ENCODE measurements around the gene BLTP2. TPM values are rescaled to one million over a fixed set of nuclear protein-coding genes. Genes with fewer than 3 reads are reported as not detected.

Gene BLTP2
- 100 to 1,000 TPM; 167 to 201 (median 183) TPM for total RNA-seq

GRCh38 chr17:28644787-28645575, at the start of gene BLTP2:
TSS of gene BLTP2 (minus strand) at chr17:28645158. CDS start at chr17:28645056, 102 bp downstream.
- peak; percentile 94 for DNase-seq
- peak within 1 kb of the TSS; percentile 97 for H3K4me3 Mint-ChIP-seq
- peak; percentile 99 to 100 for ATAC-seq
- no peaks in the 10 kb centered on the region for H3K9me3 Mint-ChIP-seq
- peaks cover 28% of the 10 kb centered on the region for H3K36me3 Mint-ChIP-seq (ENCODE audit: insufficient read depth)
- H3K27me3 Mint-ChIP-seq (ENCODE audit: low read depth) = no peaks in the 10 kb centered on the region
- peaks cover 36% of the 10 kb centered on the region for H3K4me1 Mint-ChIP-seq (ENCODE audit: low read depth)

GRCh38 chr17:28693869-28694268, 48.9 kb upstream of the BLTP2 start:
- ATAC-seq = no peak
- peaks cover 1% of the 10 kb centered on the region for H3K4me1 Mint-ChIP-seq (ENCODE audit: low read depth)
- DNase-seq = no peak
- peaks cover 44% of the 10 kb centered on the region for H3K36me3 Mint-ChIP-seq (ENCODE audit: insufficient read depth)
- no peaks in the 10 kb centered on the region for H3K27me3 Mint-ChIP-seq (ENCODE audit: low read depth)
- no peak overlapping the region for H3K4me3 Mint-ChIP-seq
- no peaks in the 10 kb centered on the region for H3K9me3 Mint-ChIP-seq

- Mint-ChIP-seq H3K36me3 (ENCODE audit: insufficient read depth) (peaks cover 59% of the 10 kb centered on the region), H3K4me3 (no peak overlapping the region), H3K9me3 (no peaks in the 10 kb centered on the region), H3K27me3 (ENCODE audit: low read depth) (no peaks in the 10 kb centered on the region), H3K4me1 (ENCODE audit: low read depth) (no peaks in the 10 kb centered on the region)
- ATAC-seq (no peak), DNase-seq (no peak)
These were observed 44.1 kb upstream of the BLTP2 start for GRCh38 chr17:28689011-28689410.

- H3K4me1 Mint-ChIP-seq (ENCODE audit: low read depth) = no peaks in the 10 kb centered on the region
- no peak for ATAC-seq
- no peak for DNase-seq
- H3K27me3 Mint-ChIP-seq (ENCODE audit: low read depth) = no peaks in the 10 kb centered on the region
- no peaks in the 10 kb centered on the region for H3K9me3 Mint-ChIP-seq
- no peak overlapping the region for H3K4me3 Mint-ChIP-seq
- peaks cover 59% of the 10 kb centered on the region for H3K36me3 Mint-ChIP-seq (ENCODE audit: insufficient read depth)
These were observed 43.5 kb upstream of the BLTP2 start for GRCh38 chr17:28688481-28688880.

GRCh38 chr17:28686296-28686695, 41.3 kb upstream of the BLTP2 start:
- no peak overlapping the region for H3K4me3 Mint-ChIP-seq
- H3K9me3 Mint-ChIP-seq = no peaks in the 10 kb centered on the region
- H3K36me3 Mint-ChIP-seq (ENCODE audit: insufficient read depth) = peaks cover 68% of the 10 kb centered on the region
- no peaks in the 10 kb centered on the region for H3K4me1 Mint-ChIP-seq (ENCODE audit: low read depth)
- no peaks in the 10 kb centered on the region for H3K27me3 Mint-ChIP-seq (ENCODE audit: low read depth)
- no peak for ATAC-seq
- no peak for DNase-seq

GRCh38 chr17:28685366-28685765, 40.4 kb upstream of the BLTP2 start:
- H3K36me3 Mint-ChIP-seq (ENCODE audit: insufficient read depth) = peaks cover 67% of the 10 kb centered on the region
- no peaks in the 10 kb centered on the region for H3K9me3 Mint-ChIP-seq
- no peak for DNase-seq
- no peak for ATAC-seq
- H3K4me1 Mint-ChIP-seq (ENCODE audit: low read depth) = no peaks in the 10 kb centered on the region
- no peak overlapping the region for H3K4me3 Mint-ChIP-seq
- H3K27me3 Mint-ChIP-seq (ENCODE audit: low read depth) = no peaks in the 10 kb centered on the region

- Mint-ChIP-seq H3K9me3 (no peaks in the 10 kb centered on the region), H3K4me1 (ENCODE audit: low read depth) (no peaks in the 10 kb centered on the region), H3K36me3 (ENCODE audit: insufficient read depth) (peaks cover 65% of the 10 kb centered on the region), H3K27me3 (ENCODE audit: low read depth) (no peaks in the 10 kb centered on the region), H3K4me3 (no peak overlapping the region)
- ATAC-seq (no peak), DNase-seq (no peak)
These were observed 40.0 kb upstream of the BLTP2 start for GRCh38 chr17:28684963-28685362.

- Mint-ChIP-seq H3K4me3 (no peak overlapping the region), H3K4me1 (ENCODE audit: low read depth) (no peaks in the 10 kb centered on the region), H3K9me3 (no peaks in the 10 kb centered on the region), H3K27me3 (ENCODE audit: low read depth) (no peaks in the 10 kb centered on the region), H3K36me3 (ENCODE audit: insufficient read depth) (peaks cover 52% of the 10 kb centered on the region)
- DNase-seq (no peak), ATAC-seq (no peak)
These were observed 37.7 kb upstream of the BLTP2 start for GRCh38 chr17:28682655-28683054.

- H3K27me3 Mint-ChIP-seq (ENCODE audit: low read depth) = no peaks in the 10 kb centered on the region
- H3K4me1 Mint-ChIP-seq (ENCODE audit: low read depth) = no peaks in the 10 kb centered on the region
- no peaks in the 10 kb centered on the region for H3K9me3 Mint-ChIP-seq
- H3K36me3 Mint-ChIP-seq (ENCODE audit: insufficient read depth) = peaks cover 44% of the 10 kb centered on the region
- DNase-seq (no peak), ATAC-seq (no peak)
- no peak overlapping the region for H3K4me3 Mint-ChIP-seq
These were observed 31.0 kb upstream of the BLTP2 start for GRCh38 chr17:28675980-28676379.

GRCh38 chr17:28675490-28675889, 30.5 kb upstream of the BLTP2 start:
- Mint-ChIP-seq H3K4me1 (ENCODE audit: low read depth) (no peaks in the 10 kb centered on the region), H3K4me3 (no peak overlapping the region), H3K9me3 (no peaks in the 10 kb centered on the region), H3K27me3 (ENCODE audit: low read depth) (no peaks in the 10 kb centered on the region), H3K36me3 (ENCODE audit: insufficient read depth) (peaks cover 45% of the 10 kb centered on the region)
- ATAC-seq (no peak), DNase-seq (no peak)

- H3K36me3 Mint-ChIP-seq (ENCODE audit: insufficient read depth) = peaks cover 45% of the 10 kb centered on the region
These were observed 25.0 kb upstream of the BLTP2 start for GRCh38 chr17:28669918-28670317.

GRCh38 chr17:28667870-28668269, 22.9 kb upstream of the BLTP2 start:
- Mint-ChIP-seq H3K36me3 (ENCODE audit: insufficient read depth) (peaks cover 40% of the 10 kb centered on the region), H3K4me1 (ENCODE audit: low read depth) (peaks cover 43% of the 10 kb centered on the region), H3K4me3 (no peak overlapping the region), H3K27me3 (ENCODE audit: low read depth) (no peaks in the 10 kb centered on the region), H3K9me3 (no peaks in the 10 kb centered on the region)
- DNase-seq (no peak), ATAC-seq (no peak)

More at GRCh38 chr17:28669918-28670317, 25.0 kb upstream of the BLTP2 start:
- Mint-ChIP-seq H3K4me3 (no peak overlapping the region), H3K27me3 (ENCODE audit: low read depth) (no peaks in the 10 kb centered on the region), H3K9me3 (no peaks in the 10 kb centered on the region), H3K4me1 (ENCODE audit: low read depth) (peaks cover 24% of the 10 kb centered on the region)
- DNase-seq (no peak), ATAC-seq (no peak)

- H3K4me3 Mint-ChIP-seq = no peak overlapping the region
- peaks cover 49% of the 10 kb centered on the region for H3K4me1 Mint-ChIP-seq (ENCODE audit: low read depth)
- ATAC-seq = no peak
- H3K36me3 Mint-ChIP-seq (ENCODE audit: insufficient read depth) = peaks cover 34% of the 10 kb centered on the region
- no peaks in the 10 kb centered on the region for H3K27me3 Mint-ChIP-seq (ENCODE audit: low read depth)
- no peaks in the 10 kb centered on the region for H3K9me3 Mint-ChIP-seq
- no peak for DNase-seq
These were observed 21.0 kb upstream of the BLTP2 start for GRCh38 chr17:28665994-28666393.

GRCh38 chr17:28663723-28664122, 18.8 kb upstream of the BLTP2 start:
- DNase-seq (no peak), ATAC-seq (no peak)
- H3K27me3 Mint-ChIP-seq (ENCODE audit: low read depth) = no peaks in the 10 kb centered on the region
- no peaks in the 10 kb centered on the region for H3K9me3 Mint-ChIP-seq
- H3K4me3 Mint-ChIP-seq = peak overlapping the region; percentile 100
- peaks cover 64% of the 10 kb centered on the region for H3K4me1 Mint-ChIP-seq (ENCODE audit: low read depth)
- peaks cover 34% of the 10 kb centered on the region for H3K36me3 Mint-ChIP-seq (ENCODE audit: insufficient read depth)

- peaks cover 28% of the 10 kb centered on the region for H3K36me3 Mint-ChIP-seq (ENCODE audit: insufficient read depth)
- ATAC-seq (no peak), DNase-seq (no peak)
- no peaks in the 10 kb centered on the region for H3K27me3 Mint-ChIP-seq (ENCODE audit: low read depth)
- H3K9me3 Mint-ChIP-seq = no peaks in the 10 kb centered on the region
- H3K4me1 Mint-ChIP-seq (ENCODE audit: low read depth) = peaks cover 55% of the 10 kb centered on the region
- peak overlapping the region; percentile 100 for H3K4me3 Mint-ChIP-seq
These were observed 17.5 kb upstream of the BLTP2 start for GRCh38 chr17:28662527-28662829.

Data from activated T-cell treated with anti-CD3 and anti-CD28 coated beads, Interleukin-2, amount 50 U/mL, for 4 hours (primary cell).